HepG2 (cell line): ENCODE data around the gene CD177. TPM values are rescaled to one million over a fixed set of nuclear protein-coding genes. Genes with fewer than 3 reads are reported as not detected.

Experiments used
- ATAC-seq: fragments of 200-7000 bp; cut with Tn5 transposase; 3 replicates; pipeline ENCODE4 v1.9.1; 2020; ENCODE audit warnings: mild to moderate bottlenecking, moderate library complexity
- BruUV-seq: library from RNA; stranded (reverse); fragments of 400-500 nt; replicated peaks from 2 replicates; lab custom pipeline; 2021; lab: Mats Ljungman, UMichigan
- CTCF ChIA-PET: fragments of 300-600 bp; formaldehyde crosslinking; extraction: SDS; loops from one replicate; lab custom pipeline; 2021; ENCODE audit warnings: low total read pairs, inconsistent platforms, low intra/inter-chr PET ratio; lab: Yijun Ruan, JAX
- POLR2A ChIA-PET: fragments of 350-600 bp; sonication (Branson Sonifier 250); formaldehyde crosslinking; loops from one replicate; lab custom pipeline; 2020; ENCODE audit warnings: antibody characterized with exemption, inconsistent platforms; lab: Yijun Ruan, JAX
- DNase-seq: peaks from one replicate; pipeline ENCODE4 v3.0.0-alpha.2; 2015; ENCODE audit warnings: low spot score
- FAIRE-seq: peaks from 3 replicates; lab custom pipeline; 2011; peaks lifted over from hg19 to GRCh38; lab: Jason Lieb, UNC
- H2AFZ ChIP-seq: one replicate; pipeline ENCODE4 v1.6.1; 2011; ENCODE audit warnings: low read length, inconsistent platforms
- H3K27ac ChIP-seq: fragments of 300-600 bp; 3 replicates; pipeline ENCODE4 v1.8.0; 2011; ENCODE audit warnings: mixed run types, mild to moderate bottlenecking, mixed read lengths, low read length, inconsistent platforms; ENCODE audit not compliant: insufficient read depth; ENCODE audit errors: extremely low read length
- H3K27me3 ChIP-seq, 2 experiments: fragments of 200-600 bp in 1 of 2; 2 replicates in 1 of 2; 3 replicates in 1 of 2; pipeline versions ENCODE4 v1.6.0 to v1.8.0; 2011; ENCODE audit warnings: low read length in 2 of 2, mild to moderate bottlenecking in 2 of 2, moderate library complexity in 2 of 2, inconsistent platforms in 1 of 2; ENCODE audit not compliant: insufficient read depth in 2 of 2, control insufficient read depth in 1 of 2
- H3K36me3 ChIP-seq, 2 experiments: fragments of 200-600 bp in 1 of 2; replicated peaks in 1 of 2; 2 replicates in 1 of 2; 3 replicates in 1 of 2; pipeline versions ENCODE4 v1.5.1 to v1.8.0; 2011; ENCODE audit warnings: low read length in 2 of 2, inconsistent platforms in 1 of 2; ENCODE audit not compliant: insufficient read depth in 2 of 2, control insufficient read depth in 1 of 2
- H3K4me1 ChIP-seq: 2 replicates; pipeline ENCODE4 v1.5.1; 2012; ENCODE audit warnings: low read length, inconsistent platforms; ENCODE audit not compliant: insufficient read depth
- H3K4me2 ChIP-seq: 2 replicates; pipeline ENCODE4 v1.6.0; 2011; ENCODE audit warnings: low read depth, low read length, inconsistent platforms
- H3K4me3 ChIP-seq, 3 experiments: fragments of 200-600 bp in 1 of 3; sonication (generic), shearing (Covaris generic) in 1 of 3; replicated peaks in 1 of 3; 2 replicates each; pipeline ENCODE4 v1.5.1; 2011 to 2016; ENCODE audit warnings: low read length in 3 of 3, inconsistent platforms in 2 of 3, low read depth in 2 of 3, mild to moderate bottlenecking in 2 of 3, control low read depth in 1 of 3, mixed read lengths in 1 of 3; ENCODE audit not compliant: insufficient read depth in 1 of 3
- H3K79me2 ChIP-seq: one replicate; pipeline ENCODE4 v1.6.1; 2011; ENCODE audit warnings: low read length, inconsistent platforms; ENCODE audit not compliant: insufficient read depth
- H3K9ac ChIP-seq: 2 replicates; pipeline ENCODE4 v1.6.0; 2011; ENCODE audit warnings: mild to moderate bottlenecking, low read depth, low read length, inconsistent platforms; ENCODE audit not compliant: insufficient read depth
- H3K9me3 ChIP-seq: 2 replicates; pipeline ENCODE4 v1.5.1; 2012; ENCODE audit warnings: mild to moderate bottlenecking, low read length
- H4K20me1 ChIP-seq: 2 replicates; pipeline ENCODE4 v1.6.0; 2011; ENCODE audit warnings: inconsistent platforms, mild to moderate bottlenecking, low read length, moderate library complexity; ENCODE audit not compliant: insufficient read depth
- DMAP1 ChIP-seq: IDR thresholded peaks from 2 replicates; pipeline ENCODE4 v1.6.1; 2016
- E2F2 ChIP-seq: sonication (generic); formaldehyde crosslinking; IDR thresholded peaks from 2 replicates; pipeline ENCODE4 v1.4.0; 2020; ENCODE audit warnings: missing genetic modification reagents, borderline replicate concordance
- HCFC1 ChIP-seq: fragments of 150-350 bp; IDR thresholded peaks from 2 replicates; pipeline ENCODE4 v1.6.1; 2014; ENCODE audit warnings: low read depth, low read length
- HIC2 ChIP-seq: sonication (generic); formaldehyde crosslinking; IDR thresholded peaks from 2 replicates; pipeline ENCODE4 v1.9.0; 2022; ENCODE audit warnings: low read depth, missing genetic modification reagents
- RFX1 ChIP-seq: fragments of 450-650 bp; IDR thresholded peaks from 2 replicates; pipeline ENCODE4 v1.6.1; 2017
- SALL2 ChIP-seq: sonication (generic); formaldehyde crosslinking; IDR thresholded peaks from 2 replicates; pipeline ENCODE4 v1.8.1; 2023; ENCODE audit warnings: mild to moderate bottlenecking, missing genetic modification reagents, inconsistent platforms
- SRSF9 ChIP-seq: fragments of 200-400 bp; formaldehyde crosslinking; IDR thresholded peaks from 2 replicates; pipeline ENCODE4 v1.6.1; 2018; ENCODE audit warnings: borderline replicate concordance, mild to moderate bottlenecking, low read depth, low read length; ENCODE audit not compliant: insufficient read depth, poor library complexity, severe bottlenecking
- XBP1 ChIP-seq: sonication (generic); formaldehyde crosslinking; IDR thresholded peaks from 2 replicates; pipeline ENCODE4 v1.5.0; 2020; ENCODE audit warnings: missing genetic modification reagents
- ZNF232 ChIP-seq: sonication (generic); formaldehyde crosslinking; IDR thresholded peaks from 2 replicates; pipeline ENCODE4 v1.4.0; 2020; ENCODE audit warnings: missing genetic modification reagents, borderline replicate concordance
- ZNF335 ChIP-seq: sonication (generic); formaldehyde crosslinking; IDR thresholded peaks from 2 replicates; pipeline ENCODE4 v1.4.0; 2020; ENCODE audit warnings: missing genetic modification reagents
- ZNF709 ChIP-seq: sonication (generic); formaldehyde crosslinking; IDR thresholded peaks from 2 replicates; pipeline ENCODE4 v1.5.0; 2020; ENCODE audit warnings: mild to moderate bottlenecking, missing genetic modification reagents
- ZNF790 ChIP-seq: sonication (generic); formaldehyde crosslinking; IDR thresholded peaks from 2 replicates; pipeline ENCODE4 v1.8.0; 2022; ENCODE audit warnings: missing genetic modification reagents, mild to moderate bottlenecking, borderline replicate concordance
- ZSCAN22 ChIP-seq: sonication (generic); formaldehyde crosslinking; IDR thresholded peaks from 2 replicates; pipeline ENCODE4 v1.4.0; 2020; ENCODE audit warnings: mild to moderate bottlenecking, missing genetic modification reagents
- WGBS: methylation state at CpG from one replicate; pipeline ENCODE4 v1.1.6; 2017; ENCODE audit warnings: low lambda C conversion rate; 5-methylcytosine and 5-hydroxymethylcytosine counted together
- in situ Hi-C: cut with HindIII; loops from 2 replicates; pipeline ENCODE4 v1.10.0; 2017; ENCODE audit warnings: low pct_unique_long_range_greater_than_20kb; ENCODE audit not compliant: extremely low pct_ligation_motif_present
- intact Hi-C: fragments of 100-400 bp; cut with micrococcal nuclease; formaldehyde crosslinking; loops from one replicate; pipeline ENCODE4 v1.10.0; 2022; ENCODE audit not compliant: unreplicated experiment
- polyA plus RNA-seq, 8 experiments: library from polyadenylated mRNA; depleted of rRNA in 3 of 8; stranded (reverse) in 7 of 8; unstranded in 1 of 8; fragments of >200 nt; fragmentation: Illumina TruSeq in 4 of 8; extraction: Trizol in 4 of 8; gene quantifications; 2 replicates each; pipeline versions ENCODE4 v1.2.1 to v1.2.3, GENCODE V29; 2011 to 2016; ENCODE audit warnings: low read depth in 4 of 8, missing spikeins in 1 of 8, mixed read lengths in 1 of 8; ENCODE audit not compliant: insufficient read depth in 1 of 8
- total RNA-seq, 5 experiments: library from RNA; depleted of rRNA; stranded (reverse); fragments of >200 nt; fragmentation: Illumina TruSeq; extraction: Trizol; gene quantifications; 2 replicates each; pipeline ENCODE4 v1.2.3, GENCODE V29; 2016; ENCODE audit warnings: low read depth in 1 of 5
- TF ChIP-seq, protein P1 (sequence below): sonication (generic); formaldehyde crosslinking; conservative IDR thresholded peaks from 2 replicates; pipeline ENCODE4 v1.8.0; 2022; ENCODE audit warnings: low read depth, missing genetic modification reagents
- TF ChIP-seq, protein P2 (sequence below): sonication (generic); formaldehyde crosslinking; IDR thresholded peaks from 2 replicates; pipeline ENCODE4 v1.8.0; 2022; ENCODE audit warnings: mild to moderate bottlenecking, missing genetic modification reagents, moderate library complexity
- TF ChIP-seq, protein P3 (sequence below): conservative IDR thresholded peaks from 2 replicates; pipeline ENCODE4 v1.6.1; 2018; ENCODE audit warnings: missing genetic modification reagents

Gene CD177
- total and polyA plus RNA-seq, 2 of the 13 experiments (the other 11 are each of a cell fraction or from before 2014, with no cell fraction given): not detected

DNA sequence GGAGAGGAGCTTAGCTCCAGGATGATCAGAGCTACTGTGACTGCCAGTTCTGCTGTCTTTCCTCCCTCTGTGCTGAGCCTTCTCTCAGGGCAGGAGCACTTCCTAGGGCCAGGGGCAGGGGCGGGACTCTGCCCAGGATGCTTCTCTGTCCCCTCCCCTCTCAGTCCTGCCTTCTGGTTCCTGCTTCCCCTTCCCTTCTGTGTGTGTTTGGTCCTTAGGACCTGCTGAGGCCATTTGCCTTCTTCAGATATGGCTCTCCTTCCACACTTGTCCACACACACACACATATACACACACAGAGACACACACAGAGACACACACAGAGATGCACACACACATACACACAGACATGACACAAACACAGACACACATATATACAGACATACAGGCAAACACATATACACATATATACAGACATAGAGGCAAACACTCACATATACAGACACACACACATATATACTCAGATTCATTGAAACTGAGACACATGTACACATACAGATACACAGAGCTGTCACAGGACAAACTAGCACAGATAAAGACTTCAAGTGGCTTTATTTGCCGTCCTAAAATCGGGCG, 22.0 kb upstream of the CD177 start:
- no TSS peak for BruUV-seq
- no peak for TF ChIP-seq ZNF232 (CRISPR knock-in tag)
- no peak for TF ChIP-seq SALL2
- no peak for TF ChIP-seq HCFC1
- TF ChIP-seq, protein P1, sequence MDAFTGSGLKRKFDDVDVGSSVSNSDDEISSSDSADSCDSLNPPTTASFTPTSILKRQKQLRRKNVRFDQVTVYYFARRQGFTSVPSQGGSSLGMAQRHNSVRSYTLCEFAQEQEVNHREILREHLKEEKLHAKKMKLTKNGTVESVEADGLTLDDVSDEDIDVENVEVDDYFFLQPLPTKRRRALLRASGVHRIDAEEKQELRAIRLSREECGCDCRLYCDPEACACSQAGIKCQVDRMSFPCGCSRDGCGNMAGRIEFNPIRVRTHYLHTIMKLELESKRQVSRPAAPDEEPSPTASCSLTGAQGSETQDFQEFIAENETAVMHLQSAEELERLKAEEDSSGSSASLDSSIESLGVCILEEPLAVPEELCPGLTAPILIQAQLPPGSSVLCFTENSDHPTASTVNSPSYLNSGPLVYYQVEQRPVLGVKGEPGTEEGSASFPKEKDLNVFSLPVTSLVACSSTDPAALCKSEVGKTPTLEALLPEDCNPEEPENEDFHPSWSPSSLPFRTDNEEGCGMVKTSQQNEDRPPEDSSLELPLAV (CRISPR knock-in tag): no peak
- TF ChIP-seq ZNF709 (CRISPR knock-in tag): no peak
- TF ChIP-seq ZNF335 (CRISPR knock-in tag): no peak
- TF ChIP-seq HIC2 (CRISPR knock-in tag): no peak
- no peak for TF ChIP-seq ZNF790 (CRISPR knock-in tag)
- TF ChIP-seq DMAP1: no peak
- TF ChIP-seq, protein P2, sequence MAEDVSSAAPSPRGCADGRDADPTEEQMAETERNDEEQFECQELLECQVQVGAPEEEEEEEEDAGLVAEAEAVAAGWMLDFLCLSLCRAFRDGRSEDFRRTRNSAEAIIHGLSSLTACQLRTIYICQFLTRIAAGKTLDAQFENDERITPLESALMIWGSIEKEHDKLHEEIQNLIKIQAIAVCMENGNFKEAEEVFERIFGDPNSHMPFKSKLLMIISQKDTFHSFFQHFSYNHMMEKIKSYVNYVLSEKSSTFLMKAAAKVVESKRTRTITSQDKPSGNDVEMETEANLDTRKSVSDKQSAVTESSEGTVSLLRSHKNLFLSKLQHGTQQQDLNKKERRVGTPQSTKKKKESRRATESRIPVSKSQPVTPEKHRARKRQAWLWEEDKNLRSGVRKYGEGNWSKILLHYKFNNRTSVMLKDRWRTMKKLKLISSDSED (CRISPR knock-in tag): no peak
- TF ChIP-seq SRSF9: no peak
- TF ChIP-seq XBP1 (CRISPR knock-in tag): no peak
- TF ChIP-seq, protein P3, sequence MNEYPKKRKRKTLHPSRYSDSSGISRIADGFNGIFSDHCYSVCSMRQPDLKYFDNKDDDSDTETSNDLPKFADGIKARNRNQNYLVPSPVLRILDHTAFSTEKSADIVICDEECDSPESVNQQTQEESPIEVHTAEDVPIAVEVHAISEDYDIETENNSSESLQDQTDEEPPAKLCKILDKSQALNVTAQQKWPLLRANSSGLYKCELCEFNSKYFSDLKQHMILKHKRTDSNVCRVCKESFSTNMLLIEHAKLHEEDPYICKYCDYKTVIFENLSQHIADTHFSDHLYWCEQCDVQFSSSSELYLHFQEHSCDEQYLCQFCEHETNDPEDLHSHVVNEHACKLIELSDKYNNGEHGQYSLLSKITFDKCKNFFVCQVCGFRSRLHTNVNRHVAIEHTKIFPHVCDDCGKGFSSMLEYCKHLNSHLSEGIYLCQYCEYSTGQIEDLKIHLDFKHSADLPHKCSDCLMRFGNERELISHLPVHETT (CRISPR knock-in tag): no peak
- TF ChIP-seq ZSCAN22 (CRISPR knock-in tag): no peak
- TF ChIP-seq E2F2 (CRISPR knock-in tag): no peak
- no peak for TF ChIP-seq RFX1

More for the DNA sequence above, 22.0 kb upstream of the CD177 start:
- no peak overlapping the region for H3K9ac ChIP-seq
- H3K79me2 ChIP-seq: no peaks in the 10 kb centered on the region
- ATAC-seq (no peak), DNase-seq (no peak), FAIRE-seq (no peak)
- H3K36me3 ChIP-seq: no peaks in the 10 kb centered on the region
- H3K27me3 ChIP-seq: peaks cover 4 to 16% of the 10 kb centered on the region in 2 experiments; a peak in 2 of 5 replicates
- H3K4me2 ChIP-seq: no peak overlapping the region
- no peaks in the 10 kb centered on the region for H3K4me1 ChIP-seq
- no peak overlapping the region for H3K4me3 ChIP-seq
- in situ Hi-C loops (no loop called here), intact Hi-C loops (no loop called here)
- H3K9me3 ChIP-seq: no peaks in the 10 kb centered on the region
- WGBS: 2% methylated on average over 4 of the region's 4 CpGs
- no peaks in the 10 kb centered on the region for H4K20me1 ChIP-seq
- H3K27ac ChIP-seq: no peak overlapping the region
- no peak overlapping the region for H2AFZ ChIP-seq
- POLR2A ChIA-PET: no interaction called here
- CTCF ChIA-PET: no interaction called here
